HG03064 (cell line): ENCODE data around the gene WTIP.

Experiments used
- ATAC-seq: cut with Tn5 transposase; IDR thresholded peaks from one replicate; pipeline ENCODE4 v1.9.1; 2021; ENCODE audit warnings: low read depth; ENCODE audit not compliant: unreplicated experiment

WTIP gene

GRCh38 chr19:34549833-34550232, 68.3 kb downstream of the WTIP start:
- no peak for ATAC-seq

- ATAC-seq: no peak
These were observed 73.9 kb downstream of the WTIP start for GRCh38 chr19:34555447-34555846.

GRCh38 chr19:34556488-34556887, 74.9 kb downstream of the WTIP start:
- ATAC-seq: no peak

DNA sequence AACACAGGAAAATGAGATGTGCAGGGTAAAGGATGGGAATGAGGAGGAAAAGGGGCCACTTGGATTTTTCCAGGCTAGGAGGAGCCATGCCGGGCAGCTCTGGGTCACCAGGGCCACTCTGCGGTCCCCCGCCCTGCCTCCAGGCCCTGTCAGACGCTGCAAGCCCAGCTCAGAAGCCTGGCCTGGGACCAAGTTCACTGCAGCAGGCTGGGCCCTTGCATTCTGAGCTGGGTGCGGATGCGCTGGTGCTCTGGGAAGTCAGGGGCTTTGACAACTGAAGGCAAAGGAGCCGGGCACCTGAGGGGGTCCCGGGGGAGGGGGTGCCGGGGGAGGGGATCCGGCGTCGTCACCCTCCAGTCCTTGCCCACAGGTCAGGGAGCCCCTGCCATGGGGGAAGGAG, 77.5 kb downstream of the WTIP start:
- no peak for ATAC-seq

DNA sequence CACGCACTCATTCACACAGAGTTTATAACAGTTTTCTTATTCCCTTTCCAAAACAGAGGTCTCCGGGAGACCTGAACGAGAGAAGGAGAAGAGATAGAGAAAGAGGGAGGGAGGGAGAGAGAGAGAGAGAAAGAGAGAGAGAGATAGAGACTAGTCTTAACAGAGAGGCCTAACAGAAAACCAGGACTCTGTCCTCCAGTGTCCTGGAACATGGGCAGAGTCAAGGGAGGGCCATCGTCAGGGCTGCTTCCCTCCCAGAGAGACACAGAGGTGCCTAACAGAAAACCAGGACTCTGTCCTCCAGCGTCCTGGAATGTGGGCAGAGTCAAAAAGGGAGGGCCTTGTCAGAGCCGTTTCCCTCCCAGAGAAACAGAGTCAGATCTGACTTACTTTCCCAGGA, 78.7 kb downstream of the WTIP start:
- no peak for ATAC-seq
